Measurements from ENCODE around the gene ADSS2. TPM values are rescaled to one million over a fixed set of nuclear protein-coding genes. Genes with fewer than 3 reads are reported as not detected.

Gene ADSS2
- total and polyA plus RNA-seq, 2 donors (not counting 3 experiments of a cell fraction or from before 2014, with no cell fraction given) = 35.5 to 90.6 TPM

DNA sequence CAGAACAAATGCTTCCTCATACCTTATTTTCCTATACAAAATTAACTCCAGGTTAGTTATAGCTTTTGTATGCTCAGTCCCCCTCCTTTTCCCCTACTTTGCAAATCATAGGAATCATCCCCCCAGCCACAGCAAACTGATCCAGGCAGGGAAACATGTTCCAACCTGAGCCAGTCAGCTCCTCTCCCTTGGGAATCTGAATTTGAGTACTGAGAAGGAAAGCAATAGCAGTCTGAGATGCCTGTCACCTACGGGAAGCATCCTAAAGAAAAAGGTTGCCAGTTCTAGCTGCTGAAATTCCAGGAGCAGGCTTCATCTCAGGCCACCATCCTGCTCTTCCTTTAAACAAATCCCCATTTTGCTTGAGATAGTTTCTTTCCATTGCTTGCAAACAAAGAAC lies 6.9 kb downstream of the ADSS2 start:
- BruUV-seq (replicated peaks) = no TSS peak
- dilution Hi-C loops (cut with MboI; ENCODE audit: extremely low pct_ligation_motif_present, low sequenced_read_pairs) = no loop called here
- peak overlapping the region; percentile 42 for H3K4me2 ChIP-seq (ENCODE audit: insufficient read depth, low read length)
- ChIA-PET POLR2A (interaction anchor here (0.6 kb wide), 1 partner anchor 519 kb away, joined by 5 read pairs; no protein-coding TSS in a partner anchor), CTCF (interaction anchor here (1.1 to 1.6 kb wide), 3 partner anchors 30 to 352 kb away, joined by 3 to 4 read pairs (median 3); no protein-coding TSS in a partner anchor)
- H4K20me1 ChIP-seq (replicated peaks; ENCODE audit: control insufficient read depth, extremely low read depth, insufficient read depth, low read length) = no peaks in the 10 kb centered on the region
- no peaks in the 10 kb centered on the region for H3K9me1 ChIP-seq (replicated peaks; ENCODE audit: control insufficient read depth, extremely low read depth, insufficient read depth, low read length)
- TF ChIP-seq, protein P1, sequence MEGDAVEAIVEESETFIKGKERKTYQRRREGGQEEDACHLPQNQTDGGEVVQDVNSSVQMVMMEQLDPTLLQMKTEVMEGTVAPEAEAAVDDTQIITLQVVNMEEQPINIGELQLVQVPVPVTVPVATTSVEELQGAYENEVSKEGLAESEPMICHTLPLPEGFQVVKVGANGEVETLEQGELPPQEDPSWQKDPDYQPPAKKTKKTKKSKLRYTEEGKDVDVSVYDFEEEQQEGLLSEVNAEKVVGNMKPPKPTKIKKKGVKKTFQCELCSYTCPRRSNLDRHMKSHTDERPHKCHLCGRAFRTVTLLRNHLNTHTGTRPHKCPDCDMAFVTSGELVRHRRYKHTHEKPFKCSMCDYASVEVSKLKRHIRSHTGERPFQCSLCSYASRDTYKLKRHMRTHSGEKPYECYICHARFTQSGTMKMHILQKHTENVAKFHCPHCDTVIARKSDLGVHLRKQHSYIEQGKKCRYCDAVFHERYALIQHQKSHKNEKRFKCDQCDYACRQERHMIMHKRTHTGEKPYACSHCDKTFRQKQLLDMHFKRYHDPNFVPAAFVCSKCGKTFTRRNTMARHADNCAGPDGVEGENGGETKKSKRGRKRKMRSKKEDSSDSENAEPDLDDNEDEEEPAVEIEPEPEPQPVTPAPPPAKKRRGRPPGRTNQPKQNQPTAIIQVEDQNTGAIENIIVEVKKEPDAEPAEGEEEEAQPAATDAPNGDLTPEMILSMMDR (IDR thresholded peaks at IDR 0.05; ENCODE audit: extremely low read depth in 1 of 2, insufficient read depth in 1 of 2, low read depth in 1 of 2, low read length in 2 of 2) = no peak
- no peak for TF ChIP-seq EZH2 (IDR thresholded peaks at IDR 0.05; ENCODE audit: borderline replicate concordance, low read depth, low read length, severe bottlenecking)
- TF ChIP-seq FOS (IDR thresholded peaks at IDR 0.05; ENCODE audit: borderline replicate concordance, insufficient read depth, low read length) = no peak
- no peak for TF ChIP-seq POLR2A (IDR thresholded peaks at IDR 0.05; ENCODE audit: low read depth, low read length)
- TF ChIP-seq, protein P2, sequence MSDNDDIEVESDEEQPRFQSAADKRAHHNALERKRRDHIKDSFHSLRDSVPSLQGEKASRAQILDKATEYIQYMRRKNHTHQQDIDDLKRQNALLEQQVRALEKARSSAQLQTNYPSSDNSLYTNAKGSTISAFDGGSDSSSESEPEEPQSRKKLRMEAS (IDR thresholded peaks at IDR 0.05; ENCODE audit: insufficient read depth, insufficient read length) = no peak
- no peak for TF ChIP-seq MYC (IDR thresholded peaks at IDR 0.05; ENCODE audit: low read depth, low read length)
- TF ChIP-seq POLR2AphosphoS5 (IDR thresholded peaks at IDR 0.05; ENCODE audit: insufficient read depth, low read depth, low read length) = no peak
- no peak for TF ChIP-seq GATA2 (IDR thresholded peaks at IDR 0.05; ENCODE audit: insufficient read depth, insufficient read length, low read depth, low read length)
- TF ChIP-seq JUN (IDR thresholded peaks at IDR 0.05; ENCODE audit: borderline replicate concordance, insufficient read depth, insufficient read length, low read depth) = no peak
- FAIRE-seq = no peak
- peak; percentile 43 for DNase-seq (ENCODE audit: low read depth, low spot score)
- intact Hi-C loops (cut with micrococcal nuclease) = loop anchor here (1.0 to 10.0 kb wide), 2 partner anchors 8 to 600 kb away; no protein-coding TSS in a partner anchor
- H3K4me1 ChIP-seq (ENCODE audit: control insufficient read depth, extremely low read depth, insufficient read depth, low read length) = peaks cover 54% of the 10 kb centered on the region
- H3K9me3 ChIP-seq (replicated peaks; ENCODE audit: control insufficient read depth, insufficient read depth, low read length) = no peaks in the 10 kb centered on the region
- no peak overlapping the region for H3K9ac ChIP-seq (replicated peaks; ENCODE audit: extremely low read depth, insufficient read depth, low read length)
- peaks cover 93% of the 10 kb centered on the region for H3K79me2 ChIP-seq (ENCODE audit: control insufficient read depth, insufficient read depth, low read length)
- peaks cover 0 to 4% of the 10 kb centered on the region in 2 experiments for H3K36me3 ChIP-seq (ENCODE audit: control insufficient read depth in 2 of 2, extremely low read depth in 1 of 2, insufficient read depth in 2 of 2, low read length in 2 of 2)
- no peak overlapping the region for H2AFZ ChIP-seq (ENCODE audit: low read depth, low read length)
- H3K27ac ChIP-seq (ENCODE audit: insufficient read depth, low read depth, low read length) = peak overlapping the region; percentile 40
- no peaks in the 10 kb centered on the region for H3K27me3 ChIP-seq (ENCODE audit: control insufficient read depth in 2 of 2, insufficient read depth in 2 of 2, low read length in 2 of 2)
- H3K4me3 ChIP-seq (replicated peaks in 1 of 3; ENCODE audit: insufficient read depth in 1 of 3, low read depth in 1 of 3, low read length in 3 of 3) = no peak overlapping the region
